GM21526 (cell line): Measurements from ENCODE around the gene DUSP18.
"Not testable (repeated sequence)": the region's sequence is repeated elsewhere in the genome, so short reads cannot be mapped to it uniquely, and the experiment has no call there.

Experiments
- ATAC-seq: cut with Tn5 transposase; IDR thresholded peaks from one replicate; pipeline ENCODE4 v1.9.1; 2021; ENCODE audit warnings: moderate library complexity; ENCODE audit not compliant: unreplicated experiment, low FRiP score

The DUSP18 gene

GRCh38 chr22:30640839-30641430 is 26.7 kb downstream of the DUSP18 start:
- no peak for ATAC-seq

GRCh38 chr22:30640361-30640760 is 27.3 kb downstream of the DUSP18 start:
- ATAC-seq = no peak

GRCh38 chr22:30637701-30638114 is 30.0 kb downstream of the DUSP18 start:
- no peak for ATAC-seq

- ATAC-seq = no peak
Observed at GRCh38 chr22:30636226-30637077, 31.2 kb downstream of the DUSP18 start.

GRCh38 chr22:30635273-30636225 is 32.1 kb downstream of the DUSP18 start, which contains the start of gene SLC35E4:
SLC35E4 (plus strand) TSS chr22:30635781; CDS start chr22:30636451, 670 bp downstream.
- ATAC-seq = peak; percentile 62

- peak; percentile 44 for ATAC-seq
Observed at GRCh38 chr22:30634471-30635233, 33.0 kb downstream of the DUSP18 start.

GRCh38 chr22:30631469-30631868 is 36.2 kb downstream of the DUSP18 start:
- not testable (repeated sequence) for ATAC-seq

GRCh38 chr22:30628491-30628890 is 39.2 kb downstream of the DUSP18 start:
- ATAC-seq = no peak

- no peak for ATAC-seq
Observed at GRCh38 chr22:30627471-30627870, 40.2 kb downstream of the DUSP18 start.

GRCh38 chr22:30626413-30626812 is 41.3 kb downstream of the DUSP18 start:
- ATAC-seq = no peak

- not testable (repeated sequence) for ATAC-seq
Observed at GRCh38 chr22:30619909-30620308, 47.8 kb downstream of the DUSP18 start.

- no peak for ATAC-seq
Observed at GRCh38 chr22:30617819-30618218, 49.9 kb downstream of the DUSP18 start.

GRCh38 chr22:30615543-30615954 is 52.1 kb downstream of the DUSP18 start:
- no peak for ATAC-seq

GRCh38 chr22:30614879-30615278 is 52.8 kb downstream of the DUSP18 start:
- ATAC-seq = no peak

GRCh38 chr22:30614268-30614667 is 53.4 kb downstream of the DUSP18 start:
- no peak for ATAC-seq

GRCh38 chr22:30612789-30613188 is 54.9 kb downstream of the DUSP18 start:
- no peak for ATAC-seq
